T1000 (cell line): ENCODE measurements around the gene HAGH.

Experiments
- DNase-seq: peaks from one replicate; lab custom pipeline; 2025; ENCODE audit warnings: mixed read lengths; lab: John Stamatoyannopoulos, UW

Gene HAGH

DNA sequence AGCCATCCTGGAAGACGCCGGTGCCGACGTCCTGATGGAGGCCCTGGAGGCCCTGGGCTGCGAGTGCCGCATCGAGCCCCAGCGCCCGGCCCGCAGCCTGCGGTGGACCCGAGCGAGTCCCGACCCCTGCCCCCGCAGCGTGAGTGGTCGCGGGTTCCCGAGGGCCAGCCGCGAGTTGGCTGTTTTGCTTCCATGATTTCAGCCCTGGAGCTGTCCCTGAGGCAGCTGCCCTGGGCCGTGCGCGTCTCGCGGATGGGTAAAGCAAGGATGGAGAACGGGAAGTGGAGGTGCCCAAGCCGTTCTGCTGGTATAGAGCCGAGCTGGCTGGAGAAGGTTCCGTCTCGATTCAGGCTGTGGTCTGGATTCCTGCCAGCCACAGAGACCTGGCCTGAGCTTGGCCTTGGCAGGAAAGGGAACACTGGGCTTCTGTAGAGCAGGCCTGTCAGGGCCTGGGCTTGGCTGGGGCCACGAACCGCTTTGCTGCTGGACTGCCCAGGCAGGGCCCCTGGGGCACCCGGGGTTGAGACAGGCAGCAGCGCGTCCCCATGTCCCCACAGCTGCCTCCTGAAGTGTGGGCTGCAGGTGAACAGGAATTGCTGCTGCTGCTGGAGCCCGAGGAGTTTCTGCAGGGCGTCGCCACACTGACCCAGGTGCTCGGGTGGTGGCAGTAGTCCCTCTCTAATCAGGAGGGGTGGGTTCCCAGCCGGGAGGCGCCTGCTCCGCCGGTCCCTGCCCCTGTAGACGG lies 52.8 kb downstream of the HAGH start:
- DNase-seq: peak; percentile 40

DNA sequence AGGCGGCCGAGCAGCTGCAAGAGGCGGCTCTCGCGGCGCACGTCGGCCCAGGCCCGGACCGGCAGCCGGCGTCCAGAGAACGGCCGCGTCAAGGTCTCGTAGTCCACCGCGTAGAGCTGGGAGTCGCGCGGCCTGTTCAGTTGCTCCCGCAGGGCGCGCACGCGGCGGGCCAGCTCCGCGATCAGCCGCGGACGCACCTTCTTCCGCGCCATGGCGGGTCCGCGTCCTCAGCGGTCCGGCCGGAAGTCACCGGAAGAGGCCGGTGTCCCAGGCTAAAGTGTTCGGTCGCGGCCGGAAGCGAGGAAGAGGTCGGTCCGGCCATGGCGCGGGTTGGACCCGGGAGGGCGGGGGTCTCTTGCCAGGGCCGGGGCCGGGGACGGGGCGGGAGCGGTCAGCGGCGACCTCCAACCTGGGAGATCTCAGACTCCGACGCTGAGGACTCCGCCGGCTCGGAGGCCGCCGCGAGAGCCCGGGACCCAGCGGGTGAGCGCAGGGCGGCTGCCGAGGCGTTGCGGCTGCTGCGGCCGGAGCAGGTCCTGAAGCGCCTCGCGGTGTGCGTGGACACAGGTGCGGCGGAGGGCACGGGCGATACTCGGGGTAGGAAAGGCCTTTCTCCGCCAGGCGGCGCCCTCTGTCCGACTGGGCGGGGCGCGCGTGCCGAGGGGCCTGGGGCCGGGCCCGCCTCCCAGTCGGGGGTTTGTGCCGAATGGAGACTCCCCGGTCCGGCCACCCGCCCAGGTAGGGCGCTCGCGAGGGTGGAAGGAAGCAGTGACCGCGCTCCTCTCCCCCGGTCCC lies 53.5 kb downstream of the HAGH start, which contains the start of gene MRPS34:
MRPS34 (minus strand) TSS at position 227 of the 795 bp plus-strand sequence; CDS start at position 212, 15 bp downstream.
- peak; percentile 71 for DNase-seq

DNA sequence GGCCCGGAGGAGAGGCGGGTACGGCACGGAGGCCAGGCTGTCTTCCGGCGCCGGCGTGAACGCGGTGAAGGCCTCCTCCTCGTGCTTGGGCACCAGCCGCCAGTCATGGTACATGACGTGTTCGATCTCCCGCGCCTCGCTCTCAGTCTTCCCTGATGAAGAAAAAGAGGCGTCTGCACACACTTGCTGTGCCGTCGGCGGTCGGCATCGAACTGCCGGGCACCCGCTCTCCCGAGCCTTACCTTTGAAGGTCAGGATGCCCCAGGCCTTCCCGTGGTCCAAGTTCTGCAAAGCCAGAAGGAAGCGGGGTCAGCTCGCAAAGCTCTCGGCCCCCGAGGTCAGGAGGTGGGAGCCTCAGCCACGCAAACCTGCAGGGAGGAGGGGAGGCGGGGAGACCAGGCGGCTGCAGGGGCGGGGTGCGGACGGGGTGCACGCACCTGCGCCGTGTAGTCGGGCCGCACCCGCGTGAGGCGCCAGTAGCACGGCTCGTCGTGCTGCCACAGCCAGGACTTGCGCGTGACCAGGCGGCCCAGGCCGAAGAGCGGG lies 54.2 kb downstream of the HAGH start, which contains the start of gene EME2:
EME2 (plus strand) TSS at position 449 of the 546 bp plus-strand sequence. CDS start 418 bp downstream, outside the sequence.
- DNase-seq: no peak

DNA sequence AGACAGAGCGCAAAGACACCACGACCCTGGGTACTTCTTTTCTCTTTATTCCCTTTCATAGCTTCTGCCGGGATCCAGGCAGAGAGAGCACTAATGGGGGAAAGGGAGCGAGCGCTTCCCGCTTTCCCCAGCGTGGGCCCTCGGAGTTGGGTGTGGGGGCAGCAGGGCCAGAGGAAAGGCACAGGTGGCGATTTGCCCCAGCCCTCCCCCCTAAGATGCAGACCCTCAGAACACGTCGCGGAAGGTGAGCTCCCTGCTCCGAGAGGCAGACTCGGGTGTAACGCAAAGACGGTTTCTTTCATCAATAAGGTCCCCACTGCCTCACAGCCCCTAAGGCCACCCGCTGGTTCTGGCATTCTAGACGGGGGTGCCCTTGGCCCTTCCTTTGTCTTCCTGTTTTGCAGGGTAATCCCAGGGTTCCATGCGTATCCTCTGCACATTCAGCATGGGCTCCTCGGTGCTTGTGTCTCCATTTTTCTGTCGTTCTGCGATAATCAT lies 54.7 kb downstream of the HAGH start:
- DNase-seq: no peak

DNA sequence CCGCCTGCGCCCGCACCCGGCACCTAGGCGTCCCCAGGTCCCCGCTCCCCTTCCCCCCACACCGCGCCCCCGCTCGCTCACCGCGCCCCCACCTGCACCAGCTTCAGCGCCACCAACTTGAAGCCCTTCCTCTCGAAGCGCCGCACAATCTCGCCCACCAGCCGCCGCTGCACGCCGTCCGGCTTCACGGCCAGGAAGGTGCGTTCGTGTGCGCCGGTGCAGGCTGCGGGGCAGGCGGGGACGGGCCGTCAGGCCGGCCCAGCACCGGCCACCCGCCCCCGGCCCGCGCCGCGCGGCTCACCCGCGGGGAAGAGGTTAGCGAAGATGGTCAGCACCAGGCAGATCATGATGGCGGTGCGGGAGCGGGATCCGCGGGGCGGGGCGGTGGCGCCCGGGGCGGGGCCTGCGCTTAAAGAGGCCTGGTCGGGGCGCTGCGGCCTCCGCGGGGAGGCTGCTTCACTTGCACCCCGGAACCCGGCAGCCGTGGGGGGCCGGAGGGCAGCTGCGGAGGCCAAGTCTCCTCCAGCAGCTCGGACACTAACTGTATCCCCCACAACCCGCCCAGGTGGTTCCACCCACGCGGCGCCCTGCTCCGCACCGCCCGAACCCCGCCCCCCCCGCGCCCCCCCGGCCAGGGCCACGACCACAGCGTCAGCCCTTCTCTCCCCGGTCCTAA lies 55.3 kb downstream of the HAGH start, which contains the start of gene NME3:
NME3 (minus strand) TSS at position 356 of the 676 bp plus-strand sequence; CDS start at position 347, 9 bp downstream.
- DNase-seq: peak; percentile 53

DNA sequence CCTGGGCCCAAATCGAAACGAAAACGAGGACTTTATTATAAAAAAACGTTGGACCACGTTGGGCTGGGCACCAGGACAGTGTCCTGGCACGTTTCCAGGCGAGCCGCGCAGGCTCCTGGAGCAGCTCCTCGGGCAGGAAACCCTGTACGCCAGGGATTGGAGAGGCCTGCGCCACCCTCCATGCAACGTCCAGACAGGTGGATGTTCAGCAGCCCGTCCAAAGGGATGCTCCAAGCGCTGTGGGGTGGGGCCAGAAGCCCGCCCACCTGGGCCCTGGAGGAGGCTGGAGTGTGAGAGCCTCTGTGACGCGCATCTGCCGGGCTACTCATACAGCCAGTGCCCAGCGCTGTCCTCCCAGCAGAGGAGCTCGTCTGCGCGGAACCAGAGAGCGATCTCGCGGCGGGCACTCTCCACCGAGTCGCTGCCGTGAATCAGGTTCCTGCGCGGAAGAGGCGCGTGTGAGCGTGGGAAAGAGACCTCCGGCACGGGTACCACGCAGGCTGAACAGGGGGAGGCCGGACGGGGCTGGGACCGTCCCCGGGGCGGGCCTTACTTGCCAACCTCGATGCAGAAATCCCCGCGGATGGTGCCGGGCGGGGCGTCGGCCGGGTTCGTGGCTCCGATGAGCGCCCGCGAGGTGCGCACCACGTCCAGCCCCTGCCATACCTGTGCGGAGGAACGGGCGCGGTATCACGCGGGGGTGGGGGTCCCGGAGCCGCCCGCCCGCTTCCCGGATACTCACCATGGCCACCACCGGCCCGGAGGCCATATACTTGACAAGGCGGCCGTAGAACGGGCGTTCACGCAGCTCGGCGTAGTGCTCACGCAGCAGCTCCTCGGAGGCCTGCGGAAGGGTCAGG lies 56.1 kb downstream of the HAGH start:
- DNase-seq: peak; percentile 35

DNA sequence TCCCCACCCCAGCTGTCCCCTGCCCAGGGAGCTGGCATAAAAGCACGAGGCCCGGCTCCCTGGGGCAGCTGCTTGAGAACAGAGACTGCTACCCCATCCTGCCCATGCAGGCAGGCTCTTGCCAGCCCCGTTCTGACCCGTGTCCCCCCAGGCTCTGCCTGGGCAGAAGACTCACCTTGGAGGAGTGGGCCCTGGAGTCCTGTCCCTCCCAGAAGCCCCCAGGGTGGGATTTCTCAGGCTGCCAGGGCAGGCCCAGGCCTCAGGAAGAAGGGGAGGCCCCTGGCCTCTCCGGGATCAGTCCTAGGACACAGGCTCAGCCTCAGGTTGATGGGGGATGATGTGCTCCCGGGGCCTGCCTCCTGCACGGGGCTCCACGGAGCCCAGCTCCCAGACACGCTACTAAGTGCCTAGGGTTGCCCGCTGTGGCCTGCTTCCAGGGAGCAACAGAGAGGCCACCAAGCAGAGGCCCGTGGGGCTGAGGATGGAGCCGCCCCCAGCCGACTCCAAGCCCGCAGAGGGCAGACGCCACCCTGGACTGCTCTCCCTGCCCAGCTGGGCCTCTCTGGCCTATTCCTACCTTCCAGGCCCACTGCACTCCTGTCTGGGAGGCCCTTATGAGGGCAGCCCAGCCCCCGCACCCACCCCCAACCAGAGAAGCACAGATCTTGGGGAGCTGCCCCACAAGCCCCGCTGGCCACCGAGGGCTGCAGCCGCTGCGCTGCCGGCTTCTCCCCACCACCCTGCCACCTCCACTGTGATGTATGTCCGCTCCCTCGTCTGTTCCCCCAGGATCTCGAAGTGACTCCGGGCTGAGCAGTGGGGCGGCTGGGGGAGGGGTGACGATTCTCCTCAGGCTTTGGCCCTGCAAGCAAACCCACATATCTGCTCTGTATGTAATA lies 57.0 kb downstream of the HAGH start:
- no peak for DNase-seq

DNA sequence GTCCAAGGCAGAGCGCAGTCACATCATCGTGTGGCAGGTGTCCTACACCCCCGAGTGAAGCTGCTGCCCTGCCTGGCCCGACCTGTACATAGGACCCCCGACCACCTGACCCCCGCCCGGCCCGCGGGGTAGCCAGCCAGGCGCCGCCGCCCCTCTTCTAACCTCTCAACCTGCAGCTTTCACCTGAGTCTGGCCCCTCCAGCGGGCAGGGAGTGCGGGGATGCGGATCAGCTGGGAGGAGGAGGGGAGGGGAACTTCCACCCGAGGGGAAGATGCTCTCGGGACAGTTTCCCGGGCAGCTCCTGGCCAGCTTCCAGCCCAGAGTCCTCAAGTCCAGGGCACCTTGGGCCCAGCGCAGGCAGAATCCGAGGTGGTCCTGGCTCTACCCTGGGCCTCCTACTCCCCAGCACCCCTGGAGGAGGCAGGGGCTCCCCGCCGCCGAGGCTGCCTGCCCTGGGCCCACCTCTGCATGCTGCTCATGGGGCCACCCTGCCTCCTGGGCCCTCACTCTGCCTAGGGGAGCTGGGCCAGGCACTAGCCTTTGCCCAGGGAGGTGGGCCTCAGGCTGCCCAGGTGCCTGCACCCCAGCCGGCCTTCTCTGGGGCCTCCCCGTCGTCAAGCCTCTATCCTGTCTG lies 57.7 kb downstream of the HAGH start:
- no peak for DNase-seq

DNA sequence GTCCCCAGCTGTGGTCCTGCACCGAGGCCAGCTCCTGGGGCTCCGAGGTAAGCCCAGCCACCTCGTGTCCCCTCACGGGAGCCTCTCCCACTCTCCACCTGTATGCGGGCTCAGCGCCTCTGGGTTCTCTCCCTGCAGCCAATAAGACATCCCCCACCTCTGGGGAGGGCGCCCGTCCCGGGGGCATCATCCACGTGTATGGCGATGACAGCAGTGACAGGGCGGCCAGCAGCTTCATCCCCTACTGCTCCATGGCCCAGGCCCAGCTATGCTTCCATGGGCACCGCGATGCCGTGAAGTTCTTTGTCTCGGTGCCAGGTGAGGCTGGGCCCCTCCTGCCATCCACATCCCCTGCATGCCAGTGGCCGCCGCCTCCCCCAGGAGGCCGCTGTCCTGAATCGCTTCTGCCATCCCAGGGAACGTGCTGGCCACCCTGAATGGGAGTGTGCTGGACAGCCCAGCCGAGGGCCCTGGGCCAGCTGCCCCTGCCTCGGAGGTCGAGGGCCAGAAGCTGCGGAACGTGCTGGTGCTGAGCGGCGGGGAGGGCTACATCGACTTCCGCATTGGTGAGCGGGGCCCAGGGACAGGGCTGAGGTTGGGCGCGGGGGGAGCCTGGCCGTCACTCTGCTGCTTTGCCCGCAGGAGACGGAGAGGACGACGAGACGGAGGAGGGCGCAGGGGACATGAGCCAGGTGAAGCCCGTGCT lies 58.4 kb downstream of the HAGH start:
- DNase-seq: no peak

DNA sequence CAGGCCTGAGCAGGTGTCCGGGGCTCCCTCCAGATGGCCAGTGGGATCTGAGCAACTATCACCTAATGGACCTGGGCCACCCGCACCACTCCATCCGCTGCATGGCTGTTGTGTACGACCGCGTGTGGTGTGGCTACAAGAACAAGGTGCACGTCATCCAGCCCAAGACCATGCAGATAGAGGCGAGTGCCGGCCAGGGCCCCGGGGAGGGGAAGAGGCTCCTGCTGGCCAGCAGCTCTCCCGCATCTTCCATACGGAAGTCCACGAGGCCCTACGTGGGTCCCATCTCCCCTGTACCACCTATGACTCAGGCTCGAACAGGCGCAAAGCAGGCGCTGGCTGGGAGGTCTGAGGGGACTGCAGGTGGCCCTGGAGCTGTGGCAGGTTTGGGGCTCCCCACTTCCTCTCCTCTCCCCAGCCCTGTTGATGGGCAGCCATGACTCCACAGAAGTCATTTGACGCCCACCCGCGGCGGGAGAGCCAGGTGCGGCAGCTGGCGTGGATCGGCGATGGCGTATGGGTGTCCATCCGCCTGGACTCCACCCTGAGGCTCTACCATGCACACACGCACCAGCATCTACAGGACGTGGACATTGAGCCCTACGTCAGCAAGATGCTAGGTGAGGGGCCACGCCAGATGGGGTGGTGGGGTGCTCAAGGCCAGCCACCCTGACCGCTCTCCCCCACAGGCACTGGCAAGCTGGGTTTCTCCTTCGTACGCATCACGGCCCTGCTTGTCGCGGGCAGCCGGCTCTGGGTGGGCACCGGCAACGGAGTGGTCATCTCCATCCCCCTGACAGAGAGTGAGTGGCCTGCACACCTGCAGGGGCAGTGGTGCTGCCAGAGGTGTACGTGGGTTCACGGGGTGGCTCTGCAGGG lies 59.3 kb downstream of the HAGH start:
- no peak for DNase-seq

DNA sequence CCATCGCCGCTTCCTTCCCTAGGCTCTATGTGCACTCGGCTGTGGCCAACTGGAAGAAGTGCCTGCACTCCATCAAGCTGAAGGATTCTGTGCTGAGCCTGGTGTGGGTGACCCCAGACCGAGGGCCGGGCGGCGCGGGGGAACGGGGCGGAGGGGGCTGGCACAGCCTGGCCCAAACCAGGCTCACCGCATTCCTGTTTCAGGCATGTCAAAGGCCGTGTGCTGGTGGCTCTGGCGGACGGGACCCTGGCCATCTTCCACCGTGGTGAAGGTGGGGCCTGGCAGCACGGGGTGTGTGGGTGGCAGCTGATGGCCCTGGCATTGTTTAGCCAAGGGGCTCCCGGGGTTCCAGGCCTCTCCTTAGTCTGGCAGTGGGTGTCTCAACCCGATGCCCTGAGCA lies 59.9 kb downstream of the HAGH start:
- no peak for DNase-seq

DNA sequence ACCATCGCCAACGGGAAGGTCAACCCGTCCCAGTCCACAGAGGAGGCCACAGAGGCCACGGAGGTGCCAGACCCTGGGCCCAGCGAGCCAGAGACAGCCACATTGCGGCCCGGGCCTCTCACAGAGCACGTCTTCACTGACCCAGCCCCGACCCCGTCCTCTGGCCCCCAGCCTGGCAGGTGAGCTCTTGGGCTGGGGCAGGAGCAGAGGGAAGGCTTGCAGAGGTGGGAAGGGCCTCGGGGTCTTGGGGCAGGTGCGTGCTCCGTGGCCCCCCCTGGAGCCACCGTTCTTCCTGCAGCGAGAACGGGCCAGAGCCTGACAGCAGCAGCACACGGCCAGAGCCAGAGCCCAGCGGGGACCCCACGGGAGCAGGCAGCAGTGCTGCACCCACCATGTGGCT lies 60.4 kb downstream of the HAGH start:
- DNase-seq: no peak

DNA sequence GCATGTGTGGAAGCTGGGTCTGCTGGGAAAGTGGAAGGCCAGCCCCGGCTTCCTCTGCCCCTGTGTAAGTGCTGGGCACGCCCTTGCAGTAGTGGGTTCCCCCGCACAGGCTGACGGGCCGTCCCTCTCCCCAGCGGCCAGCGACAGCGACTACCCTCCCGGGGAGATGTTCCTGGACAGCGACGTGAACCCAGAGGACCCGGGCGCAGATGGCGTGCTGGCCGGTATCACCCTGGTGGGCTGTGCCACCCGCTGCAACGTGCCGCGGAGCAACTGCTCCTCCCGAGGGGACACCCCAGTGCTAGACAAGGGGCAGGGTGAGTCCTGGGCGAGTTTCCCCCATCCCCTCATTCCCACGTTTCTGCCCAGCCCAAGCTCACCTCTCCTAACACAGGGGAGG lies 60.8 kb downstream of the HAGH start:
- DNase-seq: no peak

DNA sequence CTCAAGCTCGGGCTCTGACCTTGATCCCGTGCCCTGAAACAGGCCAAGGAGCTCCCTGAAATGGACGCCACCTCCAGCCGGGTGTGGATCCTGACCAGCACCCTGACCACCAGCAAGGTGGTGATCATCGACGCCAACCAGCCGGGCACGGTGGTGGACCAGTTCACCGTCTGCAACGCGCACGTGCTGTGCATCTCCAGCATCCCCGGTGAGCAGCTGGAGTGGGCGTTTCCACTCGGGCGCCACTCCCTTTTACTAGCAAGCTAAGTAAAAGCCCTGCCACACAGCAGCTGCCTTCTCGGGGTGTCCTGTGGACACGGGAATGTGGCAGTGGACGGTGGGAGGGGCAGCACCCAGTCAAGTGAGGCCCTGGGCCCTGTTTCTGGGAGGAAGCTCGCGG lies 61.7 kb downstream of the HAGH start:
- DNase-seq: no peak

DNA sequence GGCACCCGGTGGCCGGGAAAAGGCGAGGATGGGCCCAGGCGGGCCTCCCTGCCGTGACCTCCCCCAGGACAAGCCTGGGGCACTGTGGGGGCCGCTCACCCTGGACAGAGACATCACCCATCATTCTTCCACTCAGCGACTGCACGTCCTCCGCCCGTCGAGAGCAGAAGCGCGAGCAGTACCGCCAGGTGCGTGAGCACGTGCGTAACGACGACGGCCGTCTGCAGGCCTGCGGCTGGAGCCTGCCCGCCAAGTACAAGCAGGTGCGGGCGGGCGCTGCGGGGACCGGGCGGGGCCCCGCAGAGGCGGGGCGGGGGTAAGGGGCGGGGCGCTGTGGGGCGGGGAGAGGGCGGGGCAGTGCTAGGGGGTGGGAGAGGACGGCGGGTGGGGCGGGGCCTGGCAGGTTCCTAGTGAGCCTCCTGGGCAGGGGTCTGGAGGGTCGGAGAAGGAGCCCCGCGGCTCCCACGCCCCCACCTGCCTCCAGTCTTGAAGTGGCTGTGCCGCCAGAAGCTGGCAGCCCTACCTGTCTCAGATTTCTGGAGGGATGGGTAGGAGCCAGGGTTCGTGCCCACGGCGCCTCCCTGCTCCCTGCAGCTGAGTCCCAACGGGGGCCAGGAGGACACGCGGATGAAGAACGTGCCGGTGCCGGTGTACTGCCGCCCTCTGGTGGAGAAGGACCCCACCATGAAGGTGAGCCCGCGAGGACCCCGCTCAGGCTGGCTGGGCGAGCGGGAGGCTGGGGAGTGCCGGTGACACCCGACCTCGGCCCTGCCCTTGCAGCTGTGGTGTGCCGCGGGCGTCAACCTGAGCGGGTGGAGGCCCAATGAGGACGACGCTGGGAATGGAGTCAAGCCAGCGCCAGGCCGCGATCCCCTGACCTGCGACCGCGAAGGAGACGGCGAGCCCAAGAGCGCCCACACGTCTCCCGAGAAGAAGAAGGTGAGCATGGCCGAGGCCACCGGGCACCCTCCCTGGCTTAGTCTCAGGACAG lies 62.8 kb downstream of the HAGH start:
- DNase-seq: no peak

DNA sequence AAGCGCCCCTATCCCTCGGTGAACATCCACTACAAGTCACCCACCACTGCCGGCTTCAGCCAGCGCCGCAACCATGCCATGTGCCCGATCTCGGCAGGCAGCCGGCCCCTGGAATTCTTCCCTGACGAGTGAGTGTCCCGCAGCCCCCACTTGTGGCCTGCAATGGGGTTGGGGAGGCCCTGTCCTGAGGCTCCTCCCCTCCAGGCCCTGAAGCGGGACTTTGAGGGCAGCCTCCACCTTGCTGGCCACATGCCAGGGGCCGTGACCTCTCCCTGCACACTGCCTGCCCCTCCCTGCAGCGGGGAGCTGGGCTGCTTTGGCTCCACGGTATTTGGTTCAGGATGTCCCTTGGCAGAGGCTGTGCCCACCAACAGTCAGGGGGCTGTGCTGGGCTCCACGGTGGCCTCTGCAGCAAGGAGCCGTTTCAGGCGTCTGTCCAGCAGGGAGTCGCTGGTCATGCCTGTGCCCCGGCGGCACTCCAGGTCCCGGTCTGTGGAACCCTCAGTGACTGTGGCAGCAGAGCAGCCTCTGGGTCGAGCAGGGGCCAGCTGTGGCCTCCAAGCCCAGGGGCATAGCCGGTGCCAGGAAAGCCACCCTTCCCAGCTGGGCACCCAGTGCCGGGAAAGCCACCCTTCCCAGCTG lies 63.6 kb downstream of the HAGH start:
- no peak for DNase-seq
